ENCODE results near the gene SYT5. TPM values are rescaled to one million over a fixed set of nuclear protein-coding genes. Genes with fewer than 3 reads are reported as not detected.
A peak's percentile ranks its signal among the peaks of the same experiment; 100 is the strongest.

SYT5 gene
- polyA plus RNA-seq, 1 donor (not counting 4 experiments of a cell fraction or from before 2014, with no cell fraction given) = 0.33 TPM

DNA sequence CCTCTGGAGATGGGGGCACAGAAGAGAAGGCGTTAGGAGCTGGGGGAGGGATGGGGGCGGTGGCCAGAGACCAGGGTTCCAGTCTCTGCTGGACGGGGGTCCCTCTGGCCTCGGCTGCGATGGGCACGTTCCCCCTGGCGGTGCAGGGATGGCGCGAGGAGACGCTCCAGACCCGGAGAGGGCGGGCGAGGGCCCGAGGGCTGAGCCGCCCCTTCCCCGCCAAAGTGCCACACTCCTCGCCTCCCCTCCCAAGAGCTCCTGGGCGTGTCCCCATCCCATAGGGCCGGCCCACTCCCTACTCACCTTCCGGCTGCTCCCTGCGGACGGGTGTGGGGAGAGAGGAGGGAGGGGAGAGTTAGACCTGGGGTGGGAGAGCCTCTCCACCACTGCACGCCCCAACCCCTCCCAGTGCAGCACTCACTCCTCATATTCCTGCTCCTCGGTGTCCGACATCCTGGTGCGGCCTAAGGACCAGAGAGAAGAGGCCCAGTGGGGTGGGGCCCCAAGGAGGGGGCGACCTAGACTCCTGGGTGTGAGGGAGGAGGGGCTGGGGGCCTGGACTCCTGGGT, 33.3 kb downstream of the SYT5 start:
- Histone ChIP-seq H4K20me1 (ENCODE audit: control insufficient read depth, extremely low read depth, insufficient read depth, low read length) (no peaks in the 10 kb centered on the region), H3K9ac (ENCODE audit: control insufficient read depth, extremely low read depth, insufficient read depth, low read length) (peak overlapping the region; percentile 44), H3K36me3 (ENCODE audit: control insufficient read depth in 2 of 2, extremely low read depth in 1 of 2, insufficient read depth in 2 of 2, low read length in 2 of 2) (no peaks in the 10 kb centered on the region), H3K4me2 (ENCODE audit: control insufficient read depth, extremely low read depth, insufficient read depth, low read depth, low read length) (peak overlapping the region; percentile 71), H3K79me2 (ENCODE audit: control insufficient read depth, insufficient read depth, low read length) (no peaks in the 10 kb centered on the region), H3K4me3 (ENCODE audit: control insufficient read depth in 2 of 3, extremely low read depth in 1 of 3, insufficient read depth in 2 of 3, low read depth in 1 of 3, low read length in 3 of 3) (peak overlapping the region; percentile 63 to 78 (median 66)), H2AFZ (ENCODE audit: control insufficient read depth, low read length) (peak overlapping the region; percentile 68), H3K9me3 (ENCODE audit: control insufficient read depth, low read depth, low read length) (no peaks in the 10 kb centered on the region), H3K27me3 (ENCODE audit: control insufficient read depth, extremely low read depth, insufficient read depth, low read length) (no peaks in the 10 kb centered on the region), H3K4me1 (ENCODE audit: control insufficient read depth, extremely low read depth, insufficient read depth, low read length) (peaks cover 2% of the 10 kb centered on the region), H3K27ac (ENCODE audit: control insufficient read depth, insufficient read depth, low read length) (no peak overlapping the region), H3K9me1 (ENCODE audit: control insufficient read depth, extremely low read depth, insufficient read depth, low read length) (no peaks in the 10 kb centered on the region)
- dilution Hi-C loops (cut with MboI; ENCODE audit: extremely low pct_ligation_motif_present, low sequenced_read_pairs) = no loop called here
- DNase-seq (ENCODE audit: low read depth, low spot score) = no peak
- TF ChIP-seq, protein P1, sequence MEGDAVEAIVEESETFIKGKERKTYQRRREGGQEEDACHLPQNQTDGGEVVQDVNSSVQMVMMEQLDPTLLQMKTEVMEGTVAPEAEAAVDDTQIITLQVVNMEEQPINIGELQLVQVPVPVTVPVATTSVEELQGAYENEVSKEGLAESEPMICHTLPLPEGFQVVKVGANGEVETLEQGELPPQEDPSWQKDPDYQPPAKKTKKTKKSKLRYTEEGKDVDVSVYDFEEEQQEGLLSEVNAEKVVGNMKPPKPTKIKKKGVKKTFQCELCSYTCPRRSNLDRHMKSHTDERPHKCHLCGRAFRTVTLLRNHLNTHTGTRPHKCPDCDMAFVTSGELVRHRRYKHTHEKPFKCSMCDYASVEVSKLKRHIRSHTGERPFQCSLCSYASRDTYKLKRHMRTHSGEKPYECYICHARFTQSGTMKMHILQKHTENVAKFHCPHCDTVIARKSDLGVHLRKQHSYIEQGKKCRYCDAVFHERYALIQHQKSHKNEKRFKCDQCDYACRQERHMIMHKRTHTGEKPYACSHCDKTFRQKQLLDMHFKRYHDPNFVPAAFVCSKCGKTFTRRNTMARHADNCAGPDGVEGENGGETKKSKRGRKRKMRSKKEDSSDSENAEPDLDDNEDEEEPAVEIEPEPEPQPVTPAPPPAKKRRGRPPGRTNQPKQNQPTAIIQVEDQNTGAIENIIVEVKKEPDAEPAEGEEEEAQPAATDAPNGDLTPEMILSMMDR (optimal IDR thresholded peaks at IDR 0.05 in 1 of 3, IDR thresholded peaks at IDR 0.05 in 1 of 3, conservative IDR thresholded peaks at IDR 0.05 in 1 of 3; ENCODE audit: extremely low read depth in 1 of 3, insufficient read depth in 2 of 3, low read length in 3 of 3) = no peak
- TF ChIP-seq EZH2 (IDR thresholded peaks at IDR 0.05; ENCODE audit: low read length) = no peak
- FAIRE-seq = peak; percentile 17

DNA sequence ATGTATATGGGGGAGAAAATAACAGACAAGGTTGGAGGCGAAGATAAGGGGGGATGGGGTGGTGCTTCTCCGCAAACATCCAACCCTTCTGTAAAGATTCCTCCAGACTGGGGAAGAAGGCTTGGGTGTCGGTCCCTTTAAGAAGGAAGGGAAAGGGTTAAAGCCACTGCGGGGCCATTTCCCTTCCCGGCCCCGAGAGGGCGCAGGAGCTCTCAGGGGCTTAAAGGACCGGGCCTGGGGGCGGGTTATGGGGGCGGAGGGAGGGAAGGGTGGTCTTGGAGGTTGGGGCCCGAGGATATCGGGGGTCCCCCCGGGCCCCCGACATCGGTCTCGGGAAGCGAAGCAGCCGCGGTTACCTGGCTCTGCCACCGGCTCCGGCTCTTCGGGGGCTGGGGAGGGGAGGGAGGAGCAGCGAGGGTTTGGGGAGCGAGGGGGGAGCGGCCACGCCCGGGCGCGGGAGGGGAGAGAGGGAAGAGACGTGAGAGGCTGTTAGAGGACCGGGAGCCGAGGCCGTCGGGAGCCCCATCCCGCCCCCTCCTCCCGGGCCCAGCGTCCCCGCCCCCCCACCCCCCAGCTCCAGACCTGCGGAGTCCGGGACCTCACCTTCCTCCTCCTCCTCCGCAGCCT, 33.9 kb downstream of the SYT5 start:
- H3K27me3 ChIP-seq (ENCODE audit: control insufficient read depth, extremely low read depth, insufficient read depth, low read length) = no peaks in the 10 kb centered on the region
- peak overlapping the region; percentile 71 for H3K4me2 ChIP-seq (ENCODE audit: control insufficient read depth, extremely low read depth, insufficient read depth, low read depth, low read length)
- no peaks in the 10 kb centered on the region for H3K79me2 ChIP-seq (ENCODE audit: control insufficient read depth, insufficient read depth, low read length)
- no peak for FAIRE-seq
- no peaks in the 10 kb centered on the region for H4K20me1 ChIP-seq (ENCODE audit: control insufficient read depth, extremely low read depth, insufficient read depth, low read length)
- no peak overlapping the region for H3K27ac ChIP-seq (ENCODE audit: control insufficient read depth, insufficient read depth, low read length)
- peak overlapping the region; percentile 68 for H2AFZ ChIP-seq (ENCODE audit: control insufficient read depth, low read length)
- TF ChIP-seq EZH2 (IDR thresholded peaks at IDR 0.05; ENCODE audit: low read length) = no peak
- TF ChIP-seq, protein P1 (optimal IDR thresholded peaks at IDR 0.05 in 1 of 3, IDR thresholded peaks at IDR 0.05 in 1 of 3, conservative IDR thresholded peaks at IDR 0.05 in 1 of 3; ENCODE audit: extremely low read depth in 1 of 3, insufficient read depth in 2 of 3, low read length in 3 of 3) = peak; percentile 58 to 90 (median 74)
- no peaks in the 10 kb centered on the region for H3K36me3 ChIP-seq (ENCODE audit: control insufficient read depth in 2 of 2, extremely low read depth in 1 of 2, insufficient read depth in 2 of 2, low read length in 2 of 2)
- H3K9me1 ChIP-seq (ENCODE audit: control insufficient read depth, extremely low read depth, insufficient read depth, low read length) = no peaks in the 10 kb centered on the region
- no peaks in the 10 kb centered on the region for H3K9me3 ChIP-seq (ENCODE audit: control insufficient read depth, low read depth, low read length)
- peak overlapping the region; percentile 63 to 78 (median 66) for H3K4me3 ChIP-seq (ENCODE audit: control insufficient read depth in 2 of 3, extremely low read depth in 1 of 3, insufficient read depth in 2 of 3, low read depth in 1 of 3, low read length in 3 of 3)
- H3K4me1 ChIP-seq (ENCODE audit: control insufficient read depth, extremely low read depth, insufficient read depth, low read length) = peaks cover 2% of the 10 kb centered on the region
- H3K9ac ChIP-seq (ENCODE audit: control insufficient read depth, extremely low read depth, insufficient read depth, low read length) = peak overlapping the region; percentile 44
- dilution Hi-C loops (cut with MboI; ENCODE audit: extremely low pct_ligation_motif_present, low sequenced_read_pairs) = no loop called here
- no peak for DNase-seq (ENCODE audit: low read depth, low spot score)

Data from keratinocyte (primary cell).